ENCODE data around the gene ZNF681. TPM values are rescaled to one million over a fixed set of nuclear protein-coding genes. Genes with fewer than 3 reads are reported as not detected.

Gene ZNF681
- total and polyA plus RNA-seq, 2 of the 4 experiments (the other 2 are of a cell fraction) = 0.15 to 0.54 TPM

DNA sequence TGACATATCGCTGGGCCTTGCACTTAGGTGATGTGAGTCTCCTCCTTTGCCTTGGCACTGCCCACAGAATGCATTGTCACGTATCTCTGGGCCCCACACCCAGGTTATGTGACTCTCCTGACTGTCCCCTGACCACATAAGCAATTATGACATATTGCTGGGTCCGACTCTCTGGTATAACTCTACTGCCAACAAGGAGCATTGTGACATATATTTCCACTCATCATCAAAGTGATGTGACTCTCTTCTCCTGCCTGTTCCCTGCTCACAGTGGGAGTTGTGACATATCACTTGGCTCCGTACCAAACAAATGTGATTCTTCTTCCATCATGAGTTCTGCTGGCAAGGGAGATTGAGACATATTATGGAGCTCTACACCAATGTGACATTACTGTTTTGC lies 15.4 kb upstream of the ZNF681 start:
- H3K79me1 ChIP-seq (ENCODE audit: low read depth in 1 of 2, low read length in 2 of 2) = no peaks in the 10 kb centered on the region; a peak in 1 of 4 replicates
- H2BK5ac ChIP-seq (ENCODE audit: low read depth, low read length, poor library complexity, severe bottlenecking) = no peak overlapping the region
- no peak overlapping the region for H3K14ac ChIP-seq (replicated peaks; ENCODE audit: low read depth, low read length)
- dilution Hi-C loops (cut with HindIII; ENCODE audit: low sequenced_read_pairs, unreplicated experiment) = no loop called here
- intact Hi-C loops (cut with micrococcal nuclease) = no loop called here
- H3K56ac ChIP-seq (ENCODE audit: extremely low read depth, insufficient read depth, low read length) = no peak overlapping the region
- CTCF ChIA-PET = no interaction called here
- no peak overlapping the region for H3K4ac ChIP-seq (ENCODE audit: low read depth, low read length)
- no peak overlapping the region for H3K18ac ChIP-seq (ENCODE audit: low read depth, low read length)
- H4K5ac ChIP-seq (ENCODE audit: low read depth, low read length) = no peak overlapping the region
- H2AFZ ChIP-seq (replicated peaks; ENCODE audit: low read length, poor library complexity) = no peak overlapping the region
- POLR2A ChIA-PET (ENCODE audit: unreplicated experiment) = no interaction called here
- no peak overlapping the region for H3K23ac ChIP-seq (ENCODE audit: low read depth, low read length)
- H3K9me1 ChIP-seq (ENCODE audit: insufficient read depth, low read length) = no peaks in the 10 kb centered on the region
- H4K91ac ChIP-seq (ENCODE audit: insufficient read depth, low read depth, low read length) = no peak overlapping the region
- H2AK9ac ChIP-seq (replicated peaks; ENCODE audit: low read depth, low read length, poor library complexity) = no peak overlapping the region
- no peaks in the 10 kb centered on the region for H3K4me1 ChIP-seq (ENCODE audit: control insufficient read depth, insufficient read depth, low read length)
- no peak overlapping the region for H3K9ac ChIP-seq (ENCODE audit: low read depth, low read length)
- no peaks in the 10 kb centered on the region; the same call in 1 of the 2 replicates for H4K20me1 ChIP-seq (ENCODE audit: insufficient read depth, low read length)
- H3K4me2 ChIP-seq (ENCODE audit: low read depth, low read length) = no peak overlapping the region
- DNase-seq (no peak), ATAC-seq (ENCODE audit: low read depth) (no peak)
- WGBS, 2 experiments (ENCODE audit: extremely low coverage in 2 of 2, insufficient read length in 1 of 2) = 62% methylated on average over 2 of the region's 4 CpGs; no CpG with 5 or more reads in 1 of the 2 experiments
- H2BK20ac ChIP-seq (ENCODE audit: low read depth, low read length) = no peak overlapping the region
- no peaks in the 10 kb centered on the region for H3K36me3 ChIP-seq (ENCODE audit: control insufficient read depth, insufficient read depth, low read length)
- in situ Hi-C loops (cut with MboI; ENCODE audit: low sequenced_read_pairs) = no loop called here
- no peak overlapping the region for H2AK5ac ChIP-seq (ENCODE audit: low read depth, low read length)
- BruUV-seq (replicated peaks) = no TSS peak
- no peaks in the 10 kb centered on the region for H3K27me3 ChIP-seq (ENCODE audit: control insufficient read depth, insufficient read depth, low read length)
- no peak overlapping the region for H3K4me3 ChIP-seq (ENCODE audit: insufficient read depth, low read depth, low read length)
- TF ChIP-seq RCOR1 (IDR thresholded peaks at IDR 0.05; ENCODE audit: insufficient replicate concordance, low read length) (no peak), SMC3 (IDR thresholded peaks at IDR 0.05; ENCODE audit: low read depth, low read length) (no peak), RAD21 (IDR thresholded peaks at IDR 0.05; ENCODE audit: low read length) (no peak), POLR2A (IDR thresholded peaks at IDR 0.05; ENCODE audit: low read depth, low read length) (no peak), BHLHE40 (IDR thresholded peaks at IDR 0.05; ENCODE audit: low read depth, low read length) (no peak), MXI1 (IDR thresholded peaks at IDR 0.05; ENCODE audit: borderline replicate concordance, low read depth, low read length) (no peak), CHD1 (IDR thresholded peaks at IDR 0.05; ENCODE audit: low read depth, low read length) (no peak), MAFK (IDR thresholded peaks at IDR 0.05; ENCODE audit: low read depth, low read length) (no peak), NFE2L2 (IDR thresholded peaks at IDR 0.05; ENCODE audit: low read depth, low read length) (no peak), RFX5 (IDR thresholded peaks at IDR 0.05; ENCODE audit: low read depth, low read length) (no peak), CEBPB (IDR thresholded peaks at IDR 0.05; ENCODE audit: low read depth, low read length) (no peak), MAZ (IDR thresholded peaks at IDR 0.05; ENCODE audit: borderline replicate concordance, low read depth, low read length) (no peak), FOS (IDR thresholded peaks at IDR 0.05; ENCODE audit: low read depth, low read length) (no peak)
- TF ChIP-seq, protein P1, sequence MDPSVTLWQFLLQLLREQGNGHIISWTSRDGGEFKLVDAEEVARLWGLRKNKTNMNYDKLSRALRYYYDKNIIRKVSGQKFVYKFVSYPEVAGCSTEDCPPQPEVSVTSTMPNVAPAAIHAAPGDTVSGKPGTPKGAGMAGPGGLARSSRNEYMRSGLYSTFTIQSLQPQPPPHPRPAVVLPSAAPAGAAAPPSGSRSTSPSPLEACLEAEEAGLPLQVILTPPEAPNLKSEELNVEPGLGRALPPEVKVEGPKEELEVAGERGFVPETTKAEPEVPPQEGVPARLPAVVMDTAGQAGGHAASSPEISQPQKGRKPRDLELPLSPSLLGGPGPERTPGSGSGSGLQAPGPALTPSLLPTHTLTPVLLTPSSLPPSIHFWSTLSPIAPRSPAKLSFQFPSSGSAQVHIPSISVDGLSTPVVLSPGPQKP (IDR thresholded peaks at IDR 0.05; ENCODE audit: borderline replicate concordance, low read depth, low read length) = no peak
- TF ChIP-seq, protein P2, sequence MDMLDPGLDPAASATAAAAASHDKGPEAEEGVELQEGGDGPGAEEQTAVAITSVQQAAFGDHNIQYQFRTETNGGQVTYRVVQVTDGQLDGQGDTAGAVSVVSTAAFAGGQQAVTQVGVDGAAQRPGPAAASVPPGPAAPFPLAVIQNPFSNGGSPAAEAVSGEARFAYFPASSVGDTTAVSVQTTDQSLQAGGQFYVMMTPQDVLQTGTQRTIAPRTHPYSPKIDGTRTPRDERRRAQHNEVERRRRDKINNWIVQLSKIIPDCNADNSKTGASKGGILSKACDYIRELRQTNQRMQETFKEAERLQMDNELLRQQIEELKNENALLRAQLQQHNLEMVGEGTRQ (IDR thresholded peaks at IDR 0.05; ENCODE audit: low read depth, low read length) = no peak
- TF ChIP-seq, protein P3, sequence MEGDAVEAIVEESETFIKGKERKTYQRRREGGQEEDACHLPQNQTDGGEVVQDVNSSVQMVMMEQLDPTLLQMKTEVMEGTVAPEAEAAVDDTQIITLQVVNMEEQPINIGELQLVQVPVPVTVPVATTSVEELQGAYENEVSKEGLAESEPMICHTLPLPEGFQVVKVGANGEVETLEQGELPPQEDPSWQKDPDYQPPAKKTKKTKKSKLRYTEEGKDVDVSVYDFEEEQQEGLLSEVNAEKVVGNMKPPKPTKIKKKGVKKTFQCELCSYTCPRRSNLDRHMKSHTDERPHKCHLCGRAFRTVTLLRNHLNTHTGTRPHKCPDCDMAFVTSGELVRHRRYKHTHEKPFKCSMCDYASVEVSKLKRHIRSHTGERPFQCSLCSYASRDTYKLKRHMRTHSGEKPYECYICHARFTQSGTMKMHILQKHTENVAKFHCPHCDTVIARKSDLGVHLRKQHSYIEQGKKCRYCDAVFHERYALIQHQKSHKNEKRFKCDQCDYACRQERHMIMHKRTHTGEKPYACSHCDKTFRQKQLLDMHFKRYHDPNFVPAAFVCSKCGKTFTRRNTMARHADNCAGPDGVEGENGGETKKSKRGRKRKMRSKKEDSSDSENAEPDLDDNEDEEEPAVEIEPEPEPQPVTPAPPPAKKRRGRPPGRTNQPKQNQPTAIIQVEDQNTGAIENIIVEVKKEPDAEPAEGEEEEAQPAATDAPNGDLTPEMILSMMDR (conservative IDR thresholded peaks at IDR 0.05; ENCODE audit: low read depth, low read length) = no peak
- H3K27ac ChIP-seq (ENCODE audit: insufficient read depth, low read length) = no peak overlapping the region
- no peak overlapping the region for H2BK15ac ChIP-seq (ENCODE audit: low read depth, low read length)
- no peak overlapping the region for H2BK120ac ChIP-seq (ENCODE audit: low read depth, low read length)
- peaks cover under 1% of the 10 kb centered on the region for H3K9me3 ChIP-seq (ENCODE audit: control insufficient read depth, insufficient read depth, low read length)
- H4K8ac ChIP-seq (ENCODE audit: low read depth in 2 of 2, low read length in 2 of 2) = no peak overlapping the region

Measured in IMR-90 (cell line).